ENCODE results near the gene LRCH2.

- TF ChIP-seq POLR2A (IDR thresholded peaks at IDR 0.05), result no peak
- TF ChIP-seq CTCF (IDR thresholded peaks at IDR 0.05), result no peak
Measured at GRCh38 chrX:115189110-115189509, 44.8 kb downstream of the LRCH2 start, which contains the start of gene RBMXL3.

Measured in esophagus squamous epithelium (tissue), 4 donors.